Neural cell (in vitro differentiated cells): Measurements from ENCODE around the gene ERBB2. TPM values are rescaled to one million over a fixed set of nuclear protein-coding genes. Genes with fewer than 3 reads are reported as not detected.

Experiments used
- H2AFZ ChIP-seq: fragments of 200-600, 300-800 bp; sonication (generic), shearing (Covaris generic); 2 replicates; pipeline ENCODE4 v1.6.0; 2014; ENCODE audit warnings: low read depth, mild to moderate bottlenecking, antibody characterized with exemption, low read length, moderate library complexity
- H3F3A ChIP-seq: fragments of 200-600 bp; shearing (Covaris generic); 2 replicates; pipeline ENCODE4 v1.6.1; 2016; ENCODE audit warnings: mild to moderate bottlenecking, moderate library complexity, mixed read lengths, antibody characterized with exemption, low read length; ENCODE audit not compliant: insufficient read depth, poor library complexity, severe bottlenecking
- H3K27ac ChIP-seq: fragments of 200-600, 300-800 bp; sonication (generic), shearing (Covaris generic); 2 replicates; pipeline ENCODE4 v1.5.1; 2014; ENCODE audit warnings: mild to moderate bottlenecking, low read length, moderate library complexity
- H3K27me3 ChIP-seq: fragments of 300-800, 200-600 bp; sonication (generic), shearing (Covaris generic); 2 replicates; pipeline ENCODE4 v1.6.0; 2014; ENCODE audit warnings: mild to moderate bottlenecking, low read depth, low read length, moderate library complexity; ENCODE audit not compliant: insufficient read depth
- H3K36me3 ChIP-seq: fragments of 300-800, 200-600 bp; sonication (generic), shearing (Covaris generic); 2 replicates; pipeline ENCODE4 v1.5.1; 2014; ENCODE audit warnings: mild to moderate bottlenecking, antibody characterized with exemption, low read length, moderate library complexity; ENCODE audit not compliant: insufficient read depth
- H3K4me2 ChIP-seq: fragments of 300-800, 200-600 bp; sonication (generic), shearing (Covaris generic); 2 replicates; pipeline ENCODE4 v1.6.0; 2014; ENCODE audit warnings: mild to moderate bottlenecking, low read length
- H3K4me3 ChIP-seq: fragments of 300-800, 200-600 bp; sonication (generic), shearing (Covaris generic); 2 replicates; pipeline ENCODE4 v1.5.1; 2014; ENCODE audit warnings: mild to moderate bottlenecking, low read length, moderate library complexity
- H3K79me2 ChIP-seq: fragments of 200-600 bp; shearing (Covaris generic); replicated peaks from 2 replicates; pipeline ENCODE4 v1.6.0; 2014; ENCODE audit warnings: mild to moderate bottlenecking, low read length, moderate library complexity; ENCODE audit not compliant: insufficient read depth
- H3K9ac ChIP-seq: fragments of 300-800, 200-600 bp; sonication (generic), shearing (Covaris generic); 2 replicates; pipeline ENCODE4 v1.6.1; 2016; ENCODE audit warnings: mild to moderate bottlenecking, low read length, mixed read lengths
- H3K9me2 ChIP-seq: fragments of 200-600 bp; shearing (Covaris generic); 2 replicates; pipeline ENCODE4 v1.6.1; 2016; ENCODE audit warnings: mild to moderate bottlenecking, low read length, mixed read lengths; ENCODE audit not compliant: insufficient read depth
- H3K9me3 ChIP-seq: fragments of 200-600, 300-800 bp; sonication (generic), shearing (Covaris generic); 2 replicates; pipeline ENCODE4 v1.6.1; 2016; ENCODE audit warnings: mild to moderate bottlenecking, mixed run types, low read length, moderate library complexity, mixed read lengths
- H4K20me1 ChIP-seq: fragments of 200-600 bp; shearing (Covaris generic); 2 replicates; pipeline ENCODE4 v1.6.1; 2016; ENCODE audit warnings: mild to moderate bottlenecking, mixed run types; ENCODE audit not compliant: insufficient read depth
- EP300 ChIP-seq: fragments of 450-650 bp; conservative IDR thresholded peaks from 2 replicates; pipeline ENCODE4 v1.6.1; 2014; ENCODE audit warnings: antibody characterized with exemption, mild to moderate bottlenecking, moderate library complexity; ENCODE audit not compliant: poor library complexity, severe bottlenecking
- EZH2 ChIP-seq: fragments of 200-600, 300-800 bp; shearing (Covaris generic), sonication (generic); IDR thresholded peaks from 2 replicates; pipeline ENCODE4 v1.6.1; 2014; ENCODE audit warnings: antibody characterized with exemption, low read length, borderline replicate concordance, mild to moderate bottlenecking; ENCODE audit not compliant: insufficient read depth, poor library complexity, severe bottlenecking
- MXI1 ChIP-seq: fragments of 450-650 bp; conservative IDR thresholded peaks from 2 replicates; pipeline ENCODE4 v1.6.1; 2014; ENCODE audit warnings: antibody characterized with exemption, mild to moderate bottlenecking; ENCODE audit not compliant: poor library complexity, severe bottlenecking
- POLR2AphosphoS5 ChIP-seq: IDR thresholded peaks from 2 replicates; pipeline ENCODE4 v1.6.1; 2012
- RAD21 ChIP-seq: fragments of 450-650 bp; conservative IDR thresholded peaks from 2 replicates; pipeline ENCODE4 v1.6.1; 2014; ENCODE audit warnings: antibody characterized with exemption, mild to moderate bottlenecking, moderate library complexity
- REST ChIP-seq: IDR thresholded peaks from 2 replicates; pipeline ENCODE4 v1.6.1; 2012; ENCODE audit warnings: borderline replicate concordance
- SMC3 ChIP-seq: fragments of 450-650 bp; conservative IDR thresholded peaks from 2 replicates; pipeline ENCODE4 v1.6.1; 2014; ENCODE audit warnings: antibody characterized with exemption, mild to moderate bottlenecking, moderate library complexity; ENCODE audit not compliant: poor library complexity
- TAF1 ChIP-seq: IDR thresholded peaks from 2 replicates; pipeline ENCODE4 v1.6.1; 2012; ENCODE audit warnings: low read depth
- polyA plus RNA-seq: library from polyadenylated mRNA; depleted of rRNA; stranded (reverse); fragments of >200 nt; gene quantifications from 2 replicates; pipeline ENCODE4 v1.2.3, GENCODE V29; 2014
- TF ChIP-seq, protein P1 (sequence below): fragments of 450-650 bp; IDR thresholded peaks from 2 replicates; pipeline ENCODE4 v1.5.1; 2014; ENCODE audit warnings: antibody characterized with exemption, mild to moderate bottlenecking, moderate library complexity; ENCODE audit not compliant: poor library complexity, severe bottlenecking

Gene ERBB2
- polyA plus RNA-seq, 1 donor from 2014 or later = 16.0 TPM

GRCh38 chr17:39706921-39707337 is 7.1 kb downstream of the ERBB2 start:
- Histone ChIP-seq H3K9me3 (no peaks in the 10 kb centered on the region), H2AFZ (no peak overlapping the region), H3K4me3 (no peak overlapping the region), H3K27ac (no peak overlapping the region), H3K9me2 (no peaks in the 10 kb centered on the region), H4K20me1 (no peaks in the 10 kb centered on the region), H3F3A (no peaks in the 10 kb centered on the region), H3K4me2 (no peak overlapping the region), H3K9ac (no peak overlapping the region), H3K79me2 (no peaks in the 10 kb centered on the region), H3K27me3 (no peaks in the 10 kb centered on the region), H3K36me3 (no peaks in the 10 kb centered on the region)
- TF ChIP-seq EP300 (no peak), MXI1 (no peak), POLR2AphosphoS5 (no peak), SMC3 (no peak)

GRCh38 chr17:39709319-39709997 is 9.6 kb downstream of the ERBB2 start:
- Histone ChIP-seq H3K9me3 (no peaks in the 10 kb centered on the region), H3K4me3 (no peak overlapping the region), H3K27me3 (no peaks in the 10 kb centered on the region), H3K36me3 (no peaks in the 10 kb centered on the region), H3K79me2 (no peaks in the 10 kb centered on the region), H3F3A (no peaks in the 10 kb centered on the region), H3K9me2 (no peaks in the 10 kb centered on the region), H4K20me1 (no peaks in the 10 kb centered on the region), H3K9ac (no peak overlapping the region), H2AFZ (no peak overlapping the region), H3K27ac (no peak overlapping the region), H3K4me2 (no peak overlapping the region)
- no peak for TF ChIP-seq POLR2AphosphoS5
- TF ChIP-seq MXI1 = no peak
- TF ChIP-seq RAD21 = no peak
- TF ChIP-seq, protein P1, sequence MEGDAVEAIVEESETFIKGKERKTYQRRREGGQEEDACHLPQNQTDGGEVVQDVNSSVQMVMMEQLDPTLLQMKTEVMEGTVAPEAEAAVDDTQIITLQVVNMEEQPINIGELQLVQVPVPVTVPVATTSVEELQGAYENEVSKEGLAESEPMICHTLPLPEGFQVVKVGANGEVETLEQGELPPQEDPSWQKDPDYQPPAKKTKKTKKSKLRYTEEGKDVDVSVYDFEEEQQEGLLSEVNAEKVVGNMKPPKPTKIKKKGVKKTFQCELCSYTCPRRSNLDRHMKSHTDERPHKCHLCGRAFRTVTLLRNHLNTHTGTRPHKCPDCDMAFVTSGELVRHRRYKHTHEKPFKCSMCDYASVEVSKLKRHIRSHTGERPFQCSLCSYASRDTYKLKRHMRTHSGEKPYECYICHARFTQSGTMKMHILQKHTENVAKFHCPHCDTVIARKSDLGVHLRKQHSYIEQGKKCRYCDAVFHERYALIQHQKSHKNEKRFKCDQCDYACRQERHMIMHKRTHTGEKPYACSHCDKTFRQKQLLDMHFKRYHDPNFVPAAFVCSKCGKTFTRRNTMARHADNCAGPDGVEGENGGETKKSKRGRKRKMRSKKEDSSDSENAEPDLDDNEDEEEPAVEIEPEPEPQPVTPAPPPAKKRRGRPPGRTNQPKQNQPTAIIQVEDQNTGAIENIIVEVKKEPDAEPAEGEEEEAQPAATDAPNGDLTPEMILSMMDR = no peak
- TF ChIP-seq REST = no peak
- no peak for TF ChIP-seq TAF1
- TF ChIP-seq EP300 = no peak
- no peak for TF ChIP-seq SMC3
- TF ChIP-seq EZH2 = no peak
